Measurements from ENCODE around the gene CCDC183.

Gene CCDC183

DNA sequence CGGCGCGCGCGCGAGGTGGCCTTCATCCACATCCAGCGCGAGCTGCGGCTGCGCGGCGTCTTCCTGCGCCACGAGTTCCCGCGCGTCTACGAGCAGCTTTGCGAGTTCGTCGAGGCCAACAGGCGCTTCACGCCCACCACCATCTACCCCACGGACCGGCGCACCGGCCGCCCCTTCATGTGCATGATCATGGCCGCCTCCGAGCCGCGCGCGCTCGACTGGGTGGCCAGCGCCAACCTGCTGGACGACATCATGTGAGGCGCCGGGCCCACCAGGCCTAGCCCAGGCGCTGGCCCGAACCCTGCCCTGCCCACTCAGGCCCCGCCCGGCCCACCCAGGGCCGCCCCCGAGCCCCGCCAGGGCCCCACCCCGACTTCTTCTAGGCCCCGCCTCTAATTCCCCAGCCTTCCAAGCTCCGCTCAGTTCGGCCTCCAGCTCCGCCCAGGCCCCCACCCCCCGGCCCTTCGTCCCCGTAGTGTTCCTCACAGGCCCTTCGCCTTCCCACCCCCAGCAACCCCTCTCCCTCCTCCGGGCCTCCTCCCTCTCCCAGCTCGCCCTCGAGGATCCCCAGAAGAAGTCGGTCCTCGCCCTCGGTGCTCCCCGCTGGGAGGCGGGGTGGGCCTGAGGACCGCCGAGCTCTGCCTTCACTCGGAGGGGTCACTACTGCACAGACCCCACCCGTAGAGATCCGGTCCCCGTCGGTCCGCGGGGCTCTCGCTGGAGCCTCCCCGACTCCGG is 51.1 kb downstream of the CCDC183 start:
- Mint-ChIP-seq H3K4me1 (ENCODE audit: low read depth) (peaks cover 7% of the 10 kb centered on the region), H3K27ac (peak overlapping the region; percentile 90), H3K4me3 (peak overlapping the region; percentile 94), H3K36me3 (ENCODE audit: low read depth) (peaks cover 5% of the 10 kb centered on the region), H3K9me3 (no peaks in the 10 kb centered on the region), H3K27me3 (ENCODE audit: low read depth) (peaks cover 10% of the 10 kb centered on the region)

DNA sequence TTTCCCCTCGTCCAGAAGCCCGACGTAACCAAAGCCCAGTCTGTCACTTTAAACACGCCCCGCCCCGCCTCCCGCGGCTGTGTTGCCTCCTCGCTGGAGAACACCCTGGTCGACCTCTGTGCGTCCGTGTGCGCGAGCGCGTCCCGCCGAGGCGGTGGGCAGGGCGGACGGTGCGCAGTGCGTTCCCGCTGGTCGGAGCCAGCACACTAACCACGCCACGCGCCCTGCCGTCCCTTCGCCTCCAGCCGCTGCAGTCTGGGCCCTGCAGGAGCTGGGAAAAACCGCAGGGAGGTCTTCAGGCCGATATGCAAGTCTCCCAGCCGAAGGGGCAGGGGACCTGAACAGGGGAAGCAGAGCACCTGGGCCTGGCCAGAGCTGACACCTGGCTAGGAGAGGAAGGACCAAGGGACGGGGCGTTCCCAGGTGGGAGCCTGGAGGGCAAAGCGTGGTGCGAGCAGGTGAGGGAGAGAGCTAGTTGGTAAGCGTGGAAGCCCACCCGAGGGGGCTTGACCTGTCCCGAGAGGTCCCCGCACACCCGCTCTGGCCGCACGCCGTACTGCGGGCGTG is 51.8 kb downstream of the CCDC183 start:
- Mint-ChIP-seq H3K36me3 (ENCODE audit: low read depth) (peaks cover 5% of the 10 kb centered on the region), H3K4me3 (peak overlapping the region; percentile 94), H3K27me3 (ENCODE audit: low read depth) (peaks cover 10% of the 10 kb centered on the region), H3K4me1 (ENCODE audit: low read depth) (peaks cover 7% of the 10 kb centered on the region), H3K27ac (peak overlapping the region; percentile 90), H3K9me3 (no peaks in the 10 kb centered on the region)

DNA sequence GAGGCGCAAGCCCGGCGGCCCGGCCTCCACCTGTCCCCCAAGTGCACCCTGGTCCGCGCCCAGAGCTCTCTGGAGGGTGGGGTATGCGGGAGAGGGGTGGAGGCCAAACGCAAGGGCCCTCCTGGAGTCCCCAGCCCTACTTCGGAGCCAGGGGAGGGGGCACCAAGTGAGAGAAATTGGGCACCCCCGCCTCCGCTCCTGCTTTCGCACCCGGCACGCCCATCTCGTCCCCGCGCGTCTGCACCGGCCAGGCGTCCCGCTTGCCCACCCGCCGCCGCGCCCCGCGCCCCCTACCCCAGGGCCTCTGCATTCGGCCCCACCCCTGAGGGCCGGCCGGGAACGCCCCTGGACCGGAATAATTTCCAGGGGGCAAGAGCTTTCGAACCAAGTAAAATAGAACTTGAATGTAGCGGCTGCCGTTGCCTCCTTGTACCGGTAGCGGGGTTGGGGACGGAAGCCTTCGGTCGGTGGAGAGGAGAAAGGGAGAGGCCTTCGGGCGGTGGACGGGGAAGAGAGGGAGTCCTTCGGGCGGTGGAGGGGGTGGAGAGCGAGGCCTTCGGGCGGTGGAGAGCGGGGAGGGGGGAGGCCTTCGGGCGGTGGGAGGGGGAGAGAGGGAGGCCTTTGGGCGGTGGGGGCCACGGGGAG is 52.4 kb downstream of the CCDC183 start:
- Mint-ChIP-seq H3K27ac (peak overlapping the region; percentile 92), H3K4me1 (ENCODE audit: low read depth) (peaks cover 7% of the 10 kb centered on the region), H3K36me3 (ENCODE audit: low read depth) (peaks cover 5% of the 10 kb centered on the region), H3K9me3 (no peaks in the 10 kb centered on the region), H3K27me3 (ENCODE audit: low read depth) (peaks cover 10% of the 10 kb centered on the region), H3K4me3 (peak overlapping the region; percentile 94)

DNA sequence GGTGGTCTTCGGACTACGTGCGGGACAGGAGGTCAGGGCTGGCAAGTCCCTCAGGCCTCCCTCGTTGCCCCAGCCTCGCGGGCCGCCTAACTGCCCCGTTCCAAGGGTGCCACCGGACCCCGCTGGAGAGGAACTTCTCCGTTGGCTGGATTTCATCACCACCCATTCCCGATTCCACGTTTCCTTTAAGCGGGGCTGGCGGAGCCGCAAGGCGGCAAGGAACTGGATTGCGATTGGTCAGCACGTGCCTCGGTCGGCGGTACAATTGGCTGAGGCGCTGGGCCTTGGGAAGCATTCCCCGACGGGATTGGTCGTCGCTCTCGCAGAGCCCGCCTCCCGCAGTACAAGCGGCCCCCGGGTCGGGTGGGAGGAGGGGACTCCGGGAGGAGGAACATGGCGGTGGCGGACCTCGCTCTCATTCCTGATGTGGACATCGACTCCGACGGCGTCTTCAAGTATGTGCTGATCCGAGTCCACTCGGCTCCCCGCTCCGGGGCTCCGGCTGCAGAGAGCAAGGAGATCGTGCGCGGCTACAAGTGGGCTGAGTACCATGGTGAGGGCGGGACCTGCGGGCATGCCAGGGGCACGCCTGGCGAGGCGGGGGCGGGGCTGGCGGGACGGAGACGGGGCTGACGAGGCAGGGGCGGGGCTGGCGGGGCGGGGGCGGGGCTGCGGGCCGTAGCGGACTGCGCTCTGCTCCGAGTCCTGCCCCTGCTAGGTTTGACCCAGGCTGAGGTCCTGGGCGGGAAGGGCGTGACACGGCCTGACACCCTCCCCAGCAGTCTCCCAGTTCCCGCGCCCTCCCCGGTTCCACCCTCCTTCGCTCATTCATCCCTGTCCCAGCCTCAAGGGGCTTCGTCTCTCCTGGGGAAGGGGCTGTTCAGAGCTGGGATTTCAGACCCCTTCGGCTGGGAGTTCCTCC is 53.2 kb downstream of the CCDC183 start, which contains the start of gene PHPT1:
Gene PHPT1 (plus strand): TSS at position 372 of the 922 bp plus-strand sequence. CDS start 22 bp downstream, at position 394.
- H3K27me3 Mint-ChIP-seq (ENCODE audit: low read depth), result peaks cover 10% of the 10 kb centered on the region
- H3K27ac Mint-ChIP-seq, result peak within 1 kb of the TSS; percentile 92
- H3K4me3 Mint-ChIP-seq, result peak within 1 kb of the TSS; percentile 94
- peaks cover 5% of the 10 kb centered on the region for H3K36me3 Mint-ChIP-seq (ENCODE audit: low read depth)
- H3K4me1 Mint-ChIP-seq (ENCODE audit: low read depth), result peaks cover 7% of the 10 kb centered on the region
- H3K9me3 Mint-ChIP-seq, result no peaks in the 10 kb centered on the region

DNA sequence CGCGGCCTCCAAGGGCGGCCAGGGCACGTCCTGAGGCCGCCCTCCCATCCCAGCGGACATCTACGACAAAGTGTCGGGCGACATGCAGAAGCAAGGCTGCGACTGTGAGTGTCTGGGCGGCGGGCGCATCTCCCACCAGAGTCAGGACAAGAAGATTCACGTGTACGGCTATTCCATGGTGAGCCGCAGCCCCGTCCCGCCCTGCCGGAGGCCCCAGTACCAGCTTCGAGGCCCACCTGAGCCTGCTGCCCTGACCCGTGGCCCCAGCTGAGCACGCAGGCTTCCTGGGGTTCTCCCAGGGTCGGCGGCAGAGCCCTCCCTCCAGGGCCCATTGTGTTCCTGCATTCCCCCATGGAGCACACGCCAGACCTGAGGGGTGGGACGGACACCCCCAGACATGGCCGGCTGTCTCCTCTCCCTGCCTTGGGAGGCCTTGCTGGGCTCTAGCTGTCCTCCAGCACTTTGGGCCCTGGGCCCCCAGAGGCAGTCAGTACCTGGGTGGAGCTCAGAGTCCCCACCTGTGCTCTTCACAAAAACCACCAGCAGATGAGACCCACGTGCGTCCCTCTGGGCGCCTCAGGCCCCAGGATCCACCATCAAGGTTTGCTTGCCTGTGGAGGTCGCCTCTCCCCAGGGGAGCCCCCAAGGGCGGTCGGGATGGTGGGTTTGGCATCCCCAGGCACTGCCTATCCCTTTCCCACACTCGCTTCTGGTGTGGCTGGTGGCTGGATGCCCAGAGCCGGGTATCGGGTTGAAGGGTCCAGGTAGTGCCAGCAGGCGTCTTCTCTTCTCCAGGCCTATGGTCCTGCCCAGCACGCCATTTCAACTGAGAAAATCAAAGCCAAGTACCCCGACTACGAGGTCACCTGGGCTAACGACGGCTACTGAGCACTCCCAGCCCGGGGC is 54.1 kb downstream of the CCDC183 start:
- Mint-ChIP-seq H3K27me3 (ENCODE audit: low read depth) (peaks cover 9% of the 10 kb centered on the region), H3K36me3 (ENCODE audit: low read depth) (peaks cover 5% of the 10 kb centered on the region), H3K4me1 (ENCODE audit: low read depth) (peaks cover 7% of the 10 kb centered on the region), H3K9me3 (no peaks in the 10 kb centered on the region), H3K27ac (peak overlapping the region; percentile 89), H3K4me3 (peak overlapping the region; percentile 85)

DNA sequence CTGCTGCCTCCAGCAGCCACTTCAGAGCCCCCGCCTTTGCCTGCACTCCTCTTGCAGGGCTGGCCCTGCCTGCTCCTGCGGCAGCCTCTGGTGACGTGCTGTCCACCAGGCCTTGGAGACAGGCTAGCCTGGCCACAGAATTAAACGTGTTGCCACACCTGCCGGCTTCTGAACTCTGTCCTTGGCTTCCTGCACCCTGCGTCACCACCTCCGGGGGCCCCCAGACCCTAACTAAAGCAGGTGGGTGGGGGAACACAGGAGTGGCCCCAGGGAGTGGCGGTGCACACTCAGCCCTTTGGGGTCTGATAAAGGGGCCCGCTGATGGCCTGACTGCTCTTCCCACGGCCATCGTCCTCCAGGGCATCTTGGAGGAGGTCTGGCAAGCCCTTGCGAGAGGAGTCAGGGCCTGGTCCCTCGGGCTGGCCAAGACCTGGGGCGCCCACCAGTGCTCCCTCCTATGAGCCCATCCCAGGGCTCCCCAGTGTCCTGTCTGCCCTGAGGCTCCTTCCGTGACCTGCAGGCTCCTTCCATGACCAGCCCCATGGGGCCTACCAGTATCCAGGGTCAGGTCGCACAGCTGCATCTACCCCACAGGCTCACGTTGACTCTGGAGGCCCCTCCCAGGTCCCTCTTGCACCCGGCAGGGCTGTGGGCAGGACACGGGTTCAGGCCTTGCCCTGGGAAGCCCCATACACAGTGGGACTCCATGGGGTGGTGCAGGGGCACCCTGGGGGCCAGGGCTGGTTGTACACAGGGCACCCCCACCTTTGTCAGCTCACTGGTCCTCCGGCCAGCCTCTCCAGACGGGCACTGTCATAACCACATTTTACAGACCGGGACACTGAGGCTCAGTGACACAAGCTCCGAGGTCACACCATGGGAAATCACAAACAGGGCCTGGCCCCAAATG is 55.0 kb downstream of the CCDC183 start:
- H3K27ac Mint-ChIP-seq, result no peak overlapping the region
- H3K9me3 Mint-ChIP-seq, result no peaks in the 10 kb centered on the region
- peaks cover 7% of the 10 kb centered on the region for H3K27me3 Mint-ChIP-seq (ENCODE audit: low read depth)
- peaks cover 5% of the 10 kb centered on the region for H3K36me3 Mint-ChIP-seq (ENCODE audit: low read depth)
- peaks cover 7% of the 10 kb centered on the region for H3K4me1 Mint-ChIP-seq (ENCODE audit: low read depth)
- peak overlapping the region; percentile 25 for H3K4me3 Mint-ChIP-seq

DNA sequence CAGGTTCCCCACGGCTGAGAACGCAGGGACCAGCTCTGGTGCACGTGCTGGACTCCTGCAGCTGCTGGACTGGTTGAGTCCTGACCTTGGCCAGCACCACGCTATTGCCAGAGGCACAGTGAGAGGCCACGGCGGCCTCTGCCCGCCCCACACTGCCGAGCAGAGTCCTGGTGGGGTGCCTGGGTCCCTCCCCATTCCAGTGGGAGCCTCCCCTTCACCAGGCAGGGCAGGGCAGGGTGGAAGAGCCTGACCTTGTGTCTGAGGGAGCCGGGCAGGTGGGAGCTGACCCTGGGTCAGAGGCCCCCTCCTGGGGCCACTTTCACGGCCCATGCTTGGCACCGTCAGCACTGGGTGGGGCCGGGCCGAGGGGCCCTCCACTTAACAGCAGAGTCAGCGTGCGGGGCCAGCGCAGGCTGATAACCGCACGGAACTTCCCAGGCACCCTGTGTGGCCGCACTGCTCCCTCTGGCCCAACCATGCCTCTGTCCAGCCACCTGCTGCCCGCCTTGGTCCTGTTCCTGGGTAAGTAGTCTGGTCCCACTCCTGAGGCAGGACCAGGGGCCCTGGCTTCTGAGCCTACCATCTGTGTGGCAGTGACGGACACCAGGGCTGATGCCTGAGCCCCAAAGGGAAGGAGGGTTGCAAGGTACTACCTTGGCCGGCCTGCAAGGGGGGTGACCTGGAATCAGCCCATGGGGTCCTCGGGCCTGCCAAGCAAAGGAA is 56.0 kb downstream of the CCDC183 start, which contains the start of gene MAMDC4:
Gene MAMDC4 (plus strand): TSS at position 406 of the 723 bp plus-strand sequence. CDS start 71 bp downstream, at position 477.
- Mint-ChIP-seq H3K9me3 (no peaks in the 10 kb centered on the region), H3K36me3 (ENCODE audit: low read depth) (peaks cover 2% of the 10 kb centered on the region), H3K27me3 (ENCODE audit: low read depth) (peaks cover 4% of the 10 kb centered on the region), H3K4me1 (ENCODE audit: low read depth) (peaks cover 7% of the 10 kb centered on the region), H3K4me3 (peak within 1 kb of the TSS; percentile 25), H3K27ac (no peak within 1 kb of the TSS)

DNA sequence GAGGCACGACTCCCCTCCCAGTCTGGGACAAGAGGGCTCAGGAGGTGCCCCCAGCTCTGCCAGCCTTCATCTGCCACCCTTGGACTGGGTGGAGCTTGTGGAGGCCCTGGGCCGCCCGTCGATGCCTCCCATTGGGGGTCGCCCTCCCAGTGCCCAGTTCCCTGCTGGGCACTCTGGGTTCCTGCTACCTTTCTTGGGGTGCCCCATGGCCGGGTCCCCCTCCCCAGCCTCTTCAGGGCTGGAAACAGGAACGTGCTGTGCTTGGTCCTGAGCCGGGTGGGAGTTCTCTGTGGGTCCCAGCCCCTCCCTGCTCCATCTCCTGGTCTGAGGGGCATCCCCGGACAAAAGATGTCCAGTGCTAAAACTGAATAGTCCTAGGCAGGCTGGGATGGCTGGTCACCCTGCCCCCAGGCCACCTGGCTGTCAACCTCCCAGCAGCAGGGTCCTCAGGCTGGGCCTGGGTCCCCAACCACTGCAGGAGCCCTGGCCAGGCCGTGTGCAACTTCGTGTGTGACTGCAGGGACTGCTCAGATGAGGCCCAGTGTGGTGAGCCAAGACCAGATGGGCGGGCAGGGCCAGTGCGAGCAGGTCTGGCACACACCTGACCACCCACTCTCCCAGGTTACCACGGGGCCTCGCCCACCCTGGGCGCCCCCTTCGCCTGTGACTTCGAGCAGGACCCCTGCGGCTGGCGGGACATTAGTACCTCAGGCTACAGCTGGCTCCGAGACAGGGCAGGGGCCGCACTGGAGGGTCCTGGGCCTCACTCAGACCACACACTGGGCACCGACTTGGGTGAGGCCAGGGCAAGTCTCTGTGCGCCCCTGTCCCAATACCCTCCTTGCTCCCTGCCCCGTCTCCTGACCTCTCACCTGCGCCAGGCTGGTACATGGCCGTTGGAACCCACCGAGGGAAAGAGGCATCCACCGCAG is 56.8 kb downstream of the CCDC183 start:
- H3K9me3 Mint-ChIP-seq, result no peaks in the 10 kb centered on the region
- H3K36me3 Mint-ChIP-seq (ENCODE audit: low read depth), result no peaks in the 10 kb centered on the region
- no peak overlapping the region for H3K27ac Mint-ChIP-seq
- no peaks in the 10 kb centered on the region for H3K27me3 Mint-ChIP-seq (ENCODE audit: low read depth)
- H3K4me1 Mint-ChIP-seq (ENCODE audit: low read depth), result peaks cover 3% of the 10 kb centered on the region
- no peak overlapping the region for H3K4me3 Mint-ChIP-seq

DNA sequence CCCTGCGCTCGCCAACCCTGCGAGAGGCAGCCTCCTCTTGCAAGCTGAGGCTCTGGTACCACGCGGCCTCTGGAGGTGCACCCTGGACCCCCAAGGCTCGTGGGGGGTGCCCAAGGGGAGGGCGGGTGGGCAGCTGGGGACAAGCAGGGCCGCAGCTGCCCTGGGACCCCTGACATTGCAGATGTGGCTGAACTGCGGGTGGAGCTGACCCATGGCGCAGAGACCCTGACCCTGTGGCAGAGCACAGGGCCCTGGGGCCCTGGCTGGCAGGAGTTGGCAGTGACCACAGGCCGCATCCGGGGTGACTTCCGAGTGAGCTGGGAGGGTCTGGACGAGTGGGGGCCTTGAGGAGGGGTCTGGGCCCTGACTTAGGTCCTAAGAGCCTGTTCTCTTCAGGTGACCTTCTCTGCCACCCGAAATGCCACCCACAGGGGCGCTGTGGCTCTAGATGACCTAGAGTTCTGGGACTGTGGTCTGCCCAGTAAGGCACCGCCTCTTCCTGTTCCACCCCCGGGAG is 57.5 kb downstream of the CCDC183 start:
- H3K4me3 Mint-ChIP-seq, result no peak overlapping the region
- H3K36me3 Mint-ChIP-seq (ENCODE audit: low read depth), result no peaks in the 10 kb centered on the region
- H3K4me1 Mint-ChIP-seq (ENCODE audit: low read depth), result peaks cover 2% of the 10 kb centered on the region
- H3K9me3 Mint-ChIP-seq, result no peaks in the 10 kb centered on the region
- H3K27ac Mint-ChIP-seq, result no peak overlapping the region
- no peaks in the 10 kb centered on the region for H3K27me3 Mint-ChIP-seq (ENCODE audit: low read depth)

DNA sequence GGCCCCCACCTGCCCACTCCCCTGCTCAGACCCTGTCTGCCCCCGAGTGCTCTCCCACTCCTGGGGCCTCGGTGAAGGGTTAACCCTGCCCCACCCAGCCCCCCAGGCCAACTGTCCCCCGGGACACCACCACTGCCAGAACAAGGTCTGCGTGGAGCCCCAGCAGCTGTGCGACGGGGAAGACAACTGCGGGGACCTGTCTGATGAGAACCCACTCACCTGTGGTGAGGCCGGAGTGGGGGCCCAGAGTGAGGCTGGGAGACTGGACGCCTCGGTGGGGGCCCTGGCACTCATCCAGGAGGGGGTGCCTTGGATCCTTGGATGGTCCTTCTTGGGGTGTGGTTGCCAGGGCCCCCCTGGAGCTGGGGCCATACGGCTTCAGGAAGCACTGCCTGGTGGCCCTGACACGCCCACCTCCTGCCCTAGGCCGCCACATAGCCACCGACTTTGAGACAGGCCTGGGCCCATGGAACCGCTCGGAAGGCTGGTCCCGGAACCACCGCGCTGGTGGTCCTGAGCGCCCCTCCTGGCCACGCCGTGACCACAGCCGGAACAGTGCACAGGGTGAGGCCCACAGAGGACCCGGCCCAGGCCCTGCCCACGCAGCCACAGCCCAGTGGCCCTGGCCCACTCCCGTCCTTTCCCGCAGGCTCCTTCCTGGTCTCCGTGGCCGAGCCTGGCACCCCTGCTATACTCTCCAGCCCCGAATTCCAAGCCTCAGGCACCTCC is 58.1 kb downstream of the CCDC183 start:
- Mint-ChIP-seq H3K27ac (no peak overlapping the region), H3K36me3 (ENCODE audit: low read depth) (no peaks in the 10 kb centered on the region), H3K4me3 (no peak overlapping the region), H3K9me3 (no peaks in the 10 kb centered on the region), H3K27me3 (ENCODE audit: low read depth) (no peaks in the 10 kb centered on the region), H3K4me1 (ENCODE audit: low read depth) (peaks cover 2% of the 10 kb centered on the region)

Measured in T-helper 1 cell treated with Interleukin-12 subunit alpha and Interleukin-12 subunit beta and Interleukin-4 antibody, amounts not matched to agents 30 μg/mL and 1 μg/mL, for 36 hours (primary cell).